Fibroblast of skin of right biceps (primary cell): ENCODE measurements around the gene PPIF.
A peak's percentile ranks its signal among the peaks of the same experiment; 100 is the strongest.
"Not testable (repeated sequence)": the region's sequence is repeated elsewhere in the genome, so short reads cannot be mapped to it uniquely, and the experiment has no call there.

ENCODE experiments used
- DNase-seq: peaks from one replicate; pipeline ENCODE4 v3.0.0-alpha.2; 2013

PPIF gene

DNA sequence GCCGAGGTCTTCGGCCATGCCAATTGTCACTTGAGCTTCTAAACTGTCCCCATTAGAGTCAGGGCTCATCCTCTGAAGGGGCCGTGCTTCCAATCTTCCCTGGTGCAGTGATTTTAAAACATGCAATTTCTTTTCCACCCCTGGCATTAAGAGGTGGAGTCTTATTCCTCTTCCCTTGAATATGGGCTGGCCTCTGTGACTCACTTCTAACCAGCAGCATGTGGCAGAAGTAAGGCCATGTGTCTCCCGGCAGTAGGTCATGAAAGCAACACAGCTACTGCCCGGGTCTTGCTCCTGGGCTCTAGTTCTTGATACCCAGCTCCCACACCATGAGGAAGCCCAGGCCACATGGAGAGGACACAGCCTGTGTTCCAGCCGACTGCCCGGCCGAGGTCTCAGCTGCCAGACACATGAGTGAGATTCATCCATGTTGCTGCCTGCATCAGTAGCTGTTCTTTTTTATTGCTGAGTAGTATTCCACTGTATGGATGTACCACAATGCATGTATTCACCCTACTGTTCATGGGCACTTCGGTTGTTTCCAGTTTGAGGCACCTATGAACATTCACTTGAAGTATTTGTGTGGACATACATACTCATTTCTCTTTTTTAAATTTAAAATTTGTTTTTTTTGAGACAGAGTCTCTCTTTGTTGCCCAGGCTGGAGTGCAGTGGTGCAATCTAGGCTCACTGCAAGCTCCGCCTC lies 14.5 kb upstream of the PPIF start:
- DNase-seq: not testable (repeated sequence)

DNA sequence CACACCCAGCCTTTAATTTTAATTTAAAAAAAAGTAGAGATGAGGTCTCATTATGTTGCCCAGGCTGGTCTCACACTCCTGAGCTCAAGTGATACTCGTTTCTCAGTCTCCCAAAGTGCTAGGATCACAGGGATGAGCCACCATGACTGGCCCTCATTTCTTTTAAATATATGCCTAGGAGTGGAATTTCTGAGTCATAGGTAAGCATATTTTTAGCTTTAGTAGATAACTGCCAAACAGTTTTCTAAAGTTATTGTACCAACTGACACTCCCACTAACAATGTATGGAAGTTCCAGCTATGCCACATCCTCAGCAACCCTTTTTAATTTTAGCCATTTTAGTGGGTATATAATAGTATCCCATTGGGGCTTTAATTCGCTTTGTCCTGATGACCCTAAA lies 13.8 kb upstream of the PPIF start:
- DNase-seq: peak; percentile 88

DNA sequence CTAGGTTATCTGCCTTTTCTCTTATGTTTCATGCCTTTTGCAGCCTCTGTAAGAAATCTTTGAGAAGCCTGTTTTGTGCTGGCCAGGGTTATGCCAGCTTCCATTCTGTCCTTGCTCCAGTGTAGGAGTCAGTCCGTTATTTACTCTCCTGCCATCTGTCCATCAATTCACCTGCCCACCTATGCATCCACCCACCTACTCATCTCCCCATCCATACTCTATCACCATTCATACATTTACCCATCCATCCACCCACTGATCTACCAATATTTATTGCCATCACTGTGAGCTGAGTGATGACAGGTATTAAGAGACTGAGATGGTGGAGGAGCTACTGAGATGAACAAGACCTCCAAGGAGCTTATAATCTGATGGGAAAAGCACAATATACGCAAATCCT lies 12.7 kb upstream of the PPIF start:
- no peak for DNase-seq

DNA sequence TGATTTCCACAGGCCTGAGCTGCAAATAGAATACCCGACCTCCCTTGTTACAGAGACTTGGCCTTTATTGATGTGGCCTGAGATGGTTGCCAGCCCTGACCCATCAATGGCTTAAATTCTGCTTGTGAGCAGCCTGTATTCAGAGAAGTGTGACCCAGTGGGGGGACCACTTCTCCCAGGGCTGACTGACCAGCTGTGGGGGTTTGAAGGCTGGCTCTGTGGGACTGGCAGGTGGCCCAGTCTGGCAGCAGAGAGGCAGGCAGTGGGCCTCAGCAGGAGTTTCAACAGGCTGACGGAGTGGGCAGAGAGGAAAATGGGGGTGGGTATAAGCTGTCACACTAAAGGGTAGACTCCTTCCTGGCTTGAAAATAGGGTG lies 12.2 kb upstream of the PPIF start:
- no peak for DNase-seq

DNA sequence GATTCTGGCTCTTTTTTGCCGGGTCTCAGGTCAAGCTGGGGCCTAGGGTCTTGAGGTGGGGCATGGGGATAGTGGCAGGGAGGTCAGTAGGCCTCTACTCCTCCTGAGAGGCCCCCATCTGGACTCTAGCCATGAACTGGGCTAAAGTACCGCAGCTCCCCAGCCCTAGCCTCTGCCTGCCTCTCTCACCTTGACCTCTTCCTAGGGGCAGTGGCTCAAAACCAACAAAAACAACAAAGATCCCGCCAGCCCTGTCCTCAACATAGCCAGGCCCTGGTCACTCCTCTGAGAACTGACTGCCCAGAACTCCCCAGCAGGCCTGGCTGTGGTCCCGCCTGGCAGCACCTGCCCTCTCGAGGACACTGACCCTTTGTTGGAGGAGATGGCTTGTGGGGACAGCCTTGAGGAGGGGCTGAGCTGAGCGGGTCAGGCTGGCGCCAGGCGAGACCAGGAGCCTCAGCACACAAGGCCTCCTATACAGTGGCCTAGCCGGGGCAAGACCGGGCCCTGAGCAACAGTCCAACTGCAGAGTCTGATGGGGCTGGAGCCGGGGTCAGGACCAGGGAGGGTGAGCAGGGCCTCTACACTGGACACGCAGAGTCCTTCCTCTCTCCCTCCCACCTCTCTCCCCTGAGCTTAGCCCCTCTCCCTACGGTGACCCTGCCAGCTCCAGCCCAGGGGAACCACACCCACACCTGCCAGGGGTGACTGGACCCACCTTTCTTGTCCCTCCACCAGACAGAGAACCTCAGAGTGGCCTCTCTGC lies 11.6 kb upstream of the PPIF start:
- no peak for DNase-seq

DNA sequence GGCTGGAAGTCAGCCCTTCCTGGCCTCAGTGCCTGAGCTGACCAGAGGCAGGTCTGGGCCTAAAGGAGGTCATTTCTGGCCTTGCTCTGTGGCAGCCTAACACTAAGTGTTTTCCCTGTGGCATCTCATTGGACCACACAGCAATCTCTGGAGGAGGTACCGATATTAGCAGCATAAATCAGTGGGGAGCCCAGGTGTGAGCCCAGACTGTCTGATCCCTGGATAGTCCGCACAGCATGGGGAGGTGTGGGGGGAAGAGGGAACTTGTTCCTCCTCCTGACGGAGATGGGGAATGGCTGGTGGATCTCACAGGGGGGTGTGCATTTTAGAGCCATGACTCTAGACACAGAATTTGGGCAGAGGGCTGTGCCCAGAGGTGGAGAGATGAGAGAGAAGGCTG lies 11.0 kb upstream of the PPIF start:
- DNase-seq: no peak

DNA sequence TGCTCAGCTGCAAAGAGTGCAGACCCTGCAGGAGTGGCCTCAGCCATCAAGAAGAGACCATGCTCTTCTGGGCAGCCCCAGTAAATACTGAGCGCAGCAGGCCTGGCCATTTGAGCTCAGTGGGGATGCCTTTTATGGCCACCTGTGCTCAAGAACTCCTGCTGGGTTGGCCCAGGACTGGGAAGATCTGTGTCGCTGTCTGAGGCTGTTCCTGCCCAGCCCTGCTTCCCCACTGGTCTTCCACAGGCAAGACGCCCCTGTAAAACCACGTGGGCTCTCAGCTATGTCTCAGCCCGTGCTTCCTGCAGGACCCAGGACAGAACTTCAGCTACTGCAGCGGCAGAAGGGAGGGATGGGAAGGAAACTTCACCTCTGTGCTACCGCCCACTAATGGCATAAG lies 10.5 kb upstream of the PPIF start:
- no peak for DNase-seq

DNA sequence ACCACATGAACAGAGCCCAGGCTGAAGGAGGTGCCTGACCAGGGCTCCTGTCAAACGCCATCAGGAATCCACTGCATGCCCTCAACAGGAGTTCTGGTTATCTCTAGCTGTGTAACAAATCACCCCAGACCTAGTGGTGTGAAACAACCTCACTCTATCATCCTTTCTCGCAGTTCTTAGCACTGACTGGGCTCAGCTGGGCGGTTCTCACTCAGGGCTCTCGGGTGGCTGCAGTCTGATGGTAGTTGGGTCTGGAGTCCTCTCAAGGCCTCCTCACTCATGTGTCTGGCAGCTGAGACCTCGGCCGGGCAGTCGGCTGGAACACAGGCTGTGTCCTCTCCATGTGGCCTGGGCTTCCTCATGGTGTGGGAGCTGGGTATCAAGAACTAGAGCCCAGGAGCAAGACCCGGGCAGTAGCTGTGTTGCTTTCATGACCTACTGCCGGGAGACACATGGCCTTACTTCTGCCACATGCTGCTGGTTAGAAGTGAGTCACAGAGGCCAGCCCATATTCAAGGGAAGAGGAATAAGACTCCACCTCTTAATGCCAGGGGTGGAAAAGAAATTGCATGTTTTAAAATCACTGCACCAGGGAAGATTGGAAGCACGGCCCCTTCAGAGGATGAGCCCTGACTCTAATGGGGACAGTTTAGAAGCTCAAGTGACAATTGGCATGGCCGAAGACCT lies 9.3 kb upstream of the PPIF start:
- not testable (repeated sequence) for DNase-seq

DNA sequence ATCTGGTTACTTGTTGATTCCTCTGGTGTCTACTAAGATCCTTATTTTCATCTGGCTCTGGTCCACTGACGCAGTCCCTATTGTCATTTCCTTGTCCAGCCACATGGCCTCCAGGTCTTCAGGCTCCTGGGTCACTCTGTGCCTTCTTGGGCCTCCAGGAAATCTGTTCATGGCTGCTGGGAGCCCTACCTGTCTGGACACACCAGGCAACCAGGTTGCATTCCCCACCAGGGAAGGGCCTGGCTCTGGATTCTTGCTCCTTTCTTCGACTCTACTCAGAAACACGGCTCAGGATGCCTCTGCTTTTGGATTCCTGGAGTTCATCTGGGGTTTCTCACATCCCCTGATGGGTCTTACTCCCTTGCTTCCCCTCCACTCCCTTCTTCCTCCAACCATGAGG lies 8.0 kb upstream of the PPIF start:
- no peak for DNase-seq

DNA sequence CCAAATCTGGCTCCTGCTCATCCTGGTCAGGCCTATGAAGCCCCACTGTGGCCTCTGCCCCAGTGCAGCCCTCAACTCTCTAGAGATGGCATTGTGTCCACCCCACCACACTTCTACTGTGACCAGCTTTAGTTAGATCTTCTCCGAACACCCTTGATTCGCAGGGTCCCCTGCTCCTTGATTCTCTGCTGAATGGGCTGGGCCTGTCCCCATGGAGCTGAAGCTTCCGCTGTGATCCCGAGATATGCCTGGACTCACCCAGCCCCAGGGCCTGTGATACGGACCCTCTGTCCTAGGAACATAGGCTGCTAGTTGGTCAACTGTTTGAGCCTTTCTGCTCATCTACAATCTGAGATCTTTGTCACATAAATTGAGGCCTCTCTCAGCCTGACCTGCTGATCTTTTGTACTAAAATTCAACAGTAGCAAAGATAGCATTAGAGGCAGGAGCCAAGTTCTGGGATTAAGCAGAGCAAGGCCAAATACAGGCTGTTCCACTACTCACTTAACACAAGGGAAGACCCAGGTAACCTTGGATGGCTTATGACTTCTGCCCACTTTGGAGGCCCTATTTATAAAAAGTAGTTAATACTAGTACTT lies 6.5 kb upstream of the PPIF start:
- DNase-seq: no peak

DNA sequence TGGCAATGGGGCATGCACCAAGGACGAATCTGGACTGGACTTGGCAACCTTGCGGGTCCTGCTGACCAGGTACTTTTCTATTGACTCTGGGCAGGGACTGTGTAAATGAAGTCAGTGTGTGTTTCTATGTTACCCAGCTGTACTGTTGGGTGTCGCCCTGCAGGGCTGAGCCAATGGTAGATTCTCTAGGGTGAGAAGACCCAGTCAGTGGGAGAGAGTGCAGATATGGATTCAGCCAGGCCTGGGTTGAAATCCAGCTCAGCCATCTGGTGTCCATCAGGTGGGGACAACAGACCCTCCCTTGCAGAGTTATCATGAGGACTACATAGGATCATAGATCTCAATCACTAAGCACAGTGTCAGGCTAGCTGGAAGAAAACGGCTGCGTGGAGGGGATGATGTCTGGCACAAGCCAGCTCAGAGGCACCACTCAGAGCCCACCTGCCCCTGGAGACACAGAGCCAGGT lies 4.9 kb upstream of the PPIF start:
- DNase-seq: no peak

DNA sequence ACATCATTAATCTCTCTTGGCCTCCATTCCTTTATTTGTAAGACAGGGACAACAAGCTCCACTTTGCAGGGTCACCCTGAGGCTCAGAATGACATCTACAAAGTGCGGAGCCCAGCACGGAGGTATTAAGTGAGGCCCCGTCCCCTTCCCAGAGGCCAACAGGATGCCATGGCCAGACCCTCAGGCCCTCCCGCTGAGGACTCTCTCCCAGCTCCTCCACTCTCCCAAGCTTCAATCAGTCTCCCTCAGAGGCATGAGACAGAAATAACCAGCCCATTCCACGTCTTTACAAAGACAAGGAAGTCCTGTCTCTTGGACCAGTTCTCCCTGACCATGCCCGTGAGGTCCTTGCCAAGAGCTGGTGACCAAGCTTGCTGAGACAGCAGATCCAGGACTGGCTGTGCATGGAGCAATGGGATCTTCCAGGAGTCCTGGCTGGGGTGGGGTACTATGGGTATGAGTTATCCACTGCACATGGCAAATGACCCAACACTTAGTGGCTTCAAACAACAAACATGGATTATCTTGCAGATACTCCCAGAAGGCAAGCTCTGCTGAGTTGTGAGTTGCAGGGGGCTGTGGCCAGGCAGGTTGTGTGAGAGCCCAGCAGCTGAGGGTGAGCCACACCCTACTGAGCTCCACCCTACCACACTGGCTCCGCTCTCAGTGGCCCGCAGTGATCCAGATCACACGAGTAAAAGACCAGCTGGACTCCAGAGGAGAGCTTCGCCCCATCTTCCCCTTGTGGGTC lies 4.3 kb upstream of the PPIF start:
- DNase-seq: no peak

DNA sequence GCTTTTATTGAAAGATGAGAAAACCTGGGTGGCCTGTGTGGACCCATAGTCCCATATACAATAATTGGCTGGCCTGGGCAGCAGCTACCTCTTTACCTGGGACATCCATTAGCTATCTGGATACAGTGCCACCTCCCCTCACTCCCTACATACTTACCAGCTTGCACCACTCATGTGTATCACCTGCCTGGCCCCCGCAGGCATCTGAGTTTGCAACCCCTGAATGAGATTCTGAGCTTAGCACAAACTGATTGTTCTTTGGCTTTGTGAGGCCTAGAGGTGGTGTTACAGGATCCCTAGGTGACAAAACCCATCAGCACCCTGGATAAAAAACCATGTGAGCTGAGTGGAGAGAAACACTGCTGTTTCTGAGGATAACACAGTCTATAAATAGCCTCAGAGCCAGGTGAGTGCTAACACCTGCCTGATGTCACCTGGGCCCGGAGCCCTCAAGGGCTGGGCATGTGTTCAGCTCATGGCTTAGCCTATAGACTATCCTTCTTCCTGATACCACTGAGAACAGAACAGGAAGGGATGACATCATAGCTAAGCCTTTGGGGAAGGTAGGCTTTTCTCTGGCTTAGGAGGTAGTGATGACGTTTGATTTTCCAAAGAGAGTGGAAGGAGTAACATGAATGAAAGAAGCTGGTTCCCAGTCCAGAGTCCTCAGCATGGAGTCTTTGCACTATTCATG lies 2.6 kb upstream of the PPIF start:
- no peak for DNase-seq

DNA sequence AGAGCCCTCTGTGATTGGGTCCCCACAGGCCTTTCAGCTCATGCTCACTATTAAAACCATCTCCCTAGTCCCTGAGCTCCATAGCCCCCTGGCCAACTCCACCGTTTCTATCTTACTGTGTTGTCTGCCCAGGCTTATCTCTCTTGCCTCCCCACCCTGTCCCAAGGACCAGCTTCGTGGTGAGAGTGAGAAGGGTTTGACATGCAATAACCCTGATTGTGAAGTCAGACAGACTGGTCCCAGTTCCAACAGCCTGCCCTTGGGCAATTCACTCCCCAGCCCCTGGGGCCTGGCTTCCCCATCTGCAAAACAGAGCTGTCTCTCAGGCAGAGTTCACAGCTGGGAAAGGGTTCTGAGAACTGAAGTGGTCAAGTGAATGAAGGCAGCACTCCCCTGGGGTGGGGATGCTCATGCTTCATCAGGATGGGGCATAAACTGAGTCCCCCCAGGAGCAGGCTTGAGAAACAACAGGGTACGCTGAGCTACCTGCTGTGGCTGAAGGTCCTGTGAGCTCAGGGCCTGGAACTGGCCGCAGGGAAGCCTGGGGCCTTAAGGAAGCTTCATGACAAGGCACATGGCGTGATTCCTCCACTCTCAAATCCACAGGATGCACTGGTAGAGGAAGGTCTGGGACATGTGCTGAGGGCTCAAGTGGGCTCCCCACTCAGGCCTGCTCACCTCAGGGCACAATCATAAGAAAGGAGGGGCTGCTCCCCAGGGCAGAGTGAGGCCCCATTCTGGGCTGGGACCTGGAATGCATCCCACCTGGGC lies 1.8 kb upstream of the PPIF start:
- no peak for DNase-seq

DNA sequence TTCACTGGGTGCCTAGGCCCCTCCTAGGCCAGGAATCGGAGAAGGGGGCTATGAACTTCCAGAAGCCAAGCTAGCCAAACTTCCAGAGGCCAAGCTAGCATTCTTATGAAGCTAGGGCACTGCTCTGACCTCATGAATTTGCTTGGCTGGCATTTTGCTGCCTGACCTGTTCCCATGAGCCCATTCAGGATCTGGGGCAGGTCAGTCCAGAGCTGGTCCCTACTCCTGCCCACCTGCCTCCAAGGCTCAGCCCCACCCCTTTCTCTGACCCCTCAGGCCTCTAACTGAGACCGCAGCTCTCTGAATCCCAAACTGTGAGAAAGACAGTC lies 1.3 kb upstream of the PPIF start:
- DNase-seq: no peak

DNA sequence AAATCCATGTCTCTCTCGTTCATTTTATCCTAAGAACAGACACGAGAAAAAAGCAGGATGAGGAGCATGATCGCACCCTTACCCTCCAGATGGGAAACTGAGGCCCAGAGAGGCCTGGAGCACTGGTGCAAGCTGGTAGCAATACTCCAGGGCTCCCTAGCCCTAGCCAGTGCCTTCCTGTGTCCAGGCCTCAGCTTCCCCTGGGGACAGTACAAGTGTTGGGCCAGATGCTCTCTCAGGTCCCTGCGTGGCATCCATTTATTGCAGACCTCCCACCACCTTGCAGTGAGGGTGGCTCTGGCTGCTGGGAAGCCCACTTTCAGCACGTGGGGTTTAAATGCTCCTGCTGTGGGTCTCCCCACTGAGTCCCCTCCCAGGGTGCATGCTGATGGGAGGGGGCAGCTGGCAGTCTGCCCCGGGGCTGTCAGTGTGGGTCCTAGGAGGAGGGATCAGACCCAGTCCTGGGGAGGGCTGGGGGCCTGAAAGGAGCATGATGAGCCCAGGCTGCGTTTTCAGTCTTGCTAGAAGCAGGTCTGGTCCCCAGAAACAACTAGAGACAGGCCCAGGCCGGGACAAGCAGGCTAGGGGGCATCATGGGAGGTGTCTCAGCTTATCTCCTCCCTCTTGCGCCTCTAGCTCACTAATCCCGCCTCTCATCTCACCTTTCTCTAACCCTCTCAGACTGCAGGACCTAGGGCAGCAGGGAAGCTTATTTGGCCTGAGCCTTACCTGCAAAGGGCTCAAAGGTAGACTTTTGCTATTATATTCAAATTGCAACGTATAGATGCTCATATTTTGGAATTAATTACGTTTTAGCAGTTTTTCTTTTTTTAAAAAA lies 662 bp upstream of the PPIF start:
- no peak for DNase-seq

DNA sequence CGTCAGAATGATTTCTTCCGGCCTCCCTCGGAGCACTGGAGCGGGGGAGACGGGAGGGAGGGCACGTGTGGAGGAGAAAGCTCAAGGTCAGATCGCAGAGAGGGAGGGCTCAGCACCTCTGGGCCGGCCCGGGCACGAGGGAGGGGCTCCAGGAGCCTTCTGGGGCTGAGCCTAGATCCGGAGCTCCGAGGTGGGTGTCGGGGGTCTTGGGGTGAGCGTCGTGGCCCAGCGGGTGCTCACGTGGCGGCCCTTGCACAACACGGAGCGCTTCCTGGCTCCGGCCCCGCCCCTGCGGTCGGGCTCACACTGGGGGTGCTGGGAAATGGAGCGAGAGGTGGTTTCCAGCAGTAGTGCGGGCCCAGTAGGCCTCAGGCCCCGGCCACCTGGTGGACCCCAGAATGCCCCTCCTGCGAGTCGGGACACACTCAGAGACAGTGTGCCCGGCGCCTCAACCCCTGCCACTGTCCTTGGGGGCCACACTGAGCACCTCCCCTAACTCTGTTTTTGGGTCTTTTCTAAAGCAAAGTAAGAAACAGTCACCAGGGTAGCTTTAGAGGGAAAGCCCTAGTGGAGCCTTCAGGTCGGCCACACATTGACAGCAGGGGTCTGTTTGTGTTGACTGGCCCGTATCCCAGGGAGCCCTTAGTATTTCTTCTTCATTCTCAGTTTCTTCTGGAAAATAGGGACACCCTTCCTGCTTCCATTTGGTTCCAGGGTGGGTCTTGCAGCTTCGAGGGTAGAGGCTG lies 798 bp downstream of the PPIF start:
- peak; percentile 75 for DNase-seq

DNA sequence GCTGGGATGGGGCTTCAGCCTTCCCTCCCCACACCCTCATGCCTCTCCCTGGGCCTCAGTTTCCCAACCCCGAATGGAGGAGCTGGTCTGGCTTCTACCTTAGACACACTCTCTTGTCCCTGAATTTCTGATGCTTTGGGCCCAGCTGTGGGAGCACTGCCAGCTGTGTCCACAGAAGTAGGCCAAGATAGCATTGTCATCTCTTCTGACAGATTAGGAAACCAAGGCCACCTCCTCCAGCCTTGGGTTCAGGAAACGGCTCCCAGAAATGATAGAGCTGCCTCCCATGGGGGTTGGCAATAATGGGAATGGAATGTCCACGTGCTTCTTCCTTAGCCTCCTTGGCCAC lies 1.3 kb downstream of the PPIF start:
- DNase-seq: peak; percentile 31

DNA sequence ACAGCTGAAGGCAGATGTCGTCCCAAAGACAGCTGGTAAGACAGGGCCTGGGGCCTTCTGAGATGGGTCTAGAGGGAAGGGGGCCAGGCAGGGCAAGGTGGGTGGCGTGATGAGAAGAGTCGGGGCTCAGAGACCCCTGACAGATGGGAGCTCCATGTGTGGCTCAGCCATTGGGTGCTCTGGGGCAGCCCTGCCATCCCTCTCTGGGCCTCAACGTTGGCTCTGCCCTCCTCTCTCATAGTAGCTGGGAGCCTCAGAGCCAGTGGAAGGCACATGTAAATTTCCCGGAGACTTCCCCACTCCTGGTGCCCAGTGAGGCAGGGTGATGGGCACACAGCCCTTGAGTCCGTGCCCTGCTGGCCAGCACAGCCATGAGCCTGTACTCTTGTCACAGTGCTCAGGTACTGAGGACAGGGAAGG lies 1.8 kb downstream of the PPIF start:
- no peak for DNase-seq
